HCEC 1CT (cell line): ENCODE measurements around the gene MBD6.
"Not testable (repeated sequence)": the region's sequence is repeated elsewhere in the genome, so short reads cannot be mapped to it uniquely, and the experiment has no call there.

Experiments
- DNase-seq: peaks from one replicate; pipeline ENCODE4 v3.0.0-alpha.2; 2017

Gene MBD6

GRCh38 chr12:57490126-57490525 is 32.5 kb upstream of the MBD6 start:
- no peak for DNase-seq

GRCh38 chr12:57491393-57492280 is 31.0 kb upstream of the MBD6 start:
- DNase-seq, result no peak

- not testable (repeated sequence) for DNase-seq
Observed at GRCh38 chr12:57495051-57495701, 27.4 kb upstream of the MBD6 start.

- no peak for DNase-seq
Observed at GRCh38 chr12:57496822-57497221, 25.8 kb upstream of the MBD6 start.

GRCh38 chr12:57497223-57498131 is 25.1 kb upstream of the MBD6 start:
- no peak for DNase-seq

GRCh38 chr12:57498132-57498502 is 24.5 kb upstream of the MBD6 start:
- no peak for DNase-seq

- DNase-seq, result no peak
Observed at GRCh38 chr12:57498571-57498970, 24.1 kb upstream of the MBD6 start.

- DNase-seq, result no peak
Observed at GRCh38 chr12:57500213-57500612, 22.4 kb upstream of the MBD6 start.

- DNase-seq, result not testable (repeated sequence)
Observed at GRCh38 chr12:57502311-57502969, 20.2 kb upstream of the MBD6 start.

- not testable (repeated sequence) for DNase-seq
Observed at GRCh38 chr12:57506541-57506940, 16.1 kb upstream of the MBD6 start.

GRCh38 chr12:57507796-57508195 is 14.8 kb upstream of the MBD6 start:
- DNase-seq, result not testable (repeated sequence)

- DNase-seq, result no peak
Observed at GRCh38 chr12:57511161-57511560, 11.5 kb upstream of the MBD6 start.

GRCh38 chr12:57511588-57512325 is 10.9 kb upstream of the MBD6 start:
- no peak for DNase-seq

- no peak for DNase-seq
Observed at GRCh38 chr12:57512665-57513064, 10.0 kb upstream of the MBD6 start.

GRCh38 chr12:57513266-57513665 is 9.4 kb upstream of the MBD6 start:
- DNase-seq, result no peak

GRCh38 chr12:57513677-57514076 is 8.9 kb upstream of the MBD6 start:
- not testable (repeated sequence) for DNase-seq

- DNase-seq, result not testable (repeated sequence)
Observed at GRCh38 chr12:57514246-57514645, 8.4 kb upstream of the MBD6 start.

GRCh38 chr12:57514720-57515407 is 7.8 kb upstream of the MBD6 start:
- no peak for DNase-seq

GRCh38 chr12:57515408-57515933 is 7.2 kb upstream of the MBD6 start:
- DNase-seq, result no peak

GRCh38 chr12:57515934-57516541 is 6.6 kb upstream of the MBD6 start:
- no peak for DNase-seq
